ENCODE data around the gene GLDC.

GLDC gene

GRCh38 chr9:6576987-6577386 is 68.5 kb downstream of the GLDC start:
- Histone ChIP-seq H3K4me3 (ENCODE audit: low read depth in 1 of 2, low read length in 2 of 2) (no peak overlapping the region), H3K27ac (ENCODE audit: low read depth, low read length) (no peak overlapping the region), H3K9ac (ENCODE audit: low read depth in 1 of 2, low read length in 2 of 2) (no peak overlapping the region), H3K4me1 (ENCODE audit: control insufficient read depth in 1 of 2, insufficient read depth in 2 of 2, low read length in 2 of 2) (no peaks in the 10 kb centered on the region), H3K9me3 (ENCODE audit: control insufficient read depth in 1 of 2, low read length in 2 of 2) (no peaks in the 10 kb centered on the region), H3K36me3 (ENCODE audit: control insufficient read depth in 1 of 2, insufficient read depth in 2 of 2, low read length in 2 of 2) (no peaks in the 10 kb centered on the region), H3K27me3 (ENCODE audit: control insufficient read depth in 1 of 2, insufficient read depth in 2 of 2, low read length in 2 of 2) (no peaks in the 10 kb centered on the region)

- Histone ChIP-seq H3K4me1 (ENCODE audit: control insufficient read depth in 1 of 2, insufficient read depth in 2 of 2, low read length in 2 of 2) (no peaks in the 10 kb centered on the region), H3K9ac (ENCODE audit: low read depth in 1 of 2, low read length in 2 of 2) (no peak overlapping the region), H3K4me3 (ENCODE audit: low read depth in 1 of 2, low read length in 2 of 2) (no peak overlapping the region), H3K36me3 (ENCODE audit: control insufficient read depth in 1 of 2, insufficient read depth in 2 of 2, low read length in 2 of 2) (no peaks in the 10 kb centered on the region), H3K27ac (ENCODE audit: low read depth, low read length) (no peak overlapping the region), H3K27me3 (ENCODE audit: control insufficient read depth in 1 of 2, insufficient read depth in 2 of 2, low read length in 2 of 2) (no peaks in the 10 kb centered on the region), H3K9me3 (ENCODE audit: control insufficient read depth in 1 of 2, low read length in 2 of 2) (no peaks in the 10 kb centered on the region)
Measured at GRCh38 chr9:6575324-6576034, 70.0 kb downstream of the GLDC start.

GRCh38 chr9:6567140-6567591 is 78.4 kb downstream of the GLDC start:
- no peaks in the 10 kb centered on the region for H3K4me1 ChIP-seq (ENCODE audit: control insufficient read depth in 1 of 2, insufficient read depth in 2 of 2, low read length in 2 of 2)
- H3K36me3 ChIP-seq (ENCODE audit: control insufficient read depth in 1 of 2, insufficient read depth in 2 of 2, low read length in 2 of 2) = no peaks in the 10 kb centered on the region
- no peak overlapping the region for H3K27ac ChIP-seq (ENCODE audit: low read depth, low read length)
- no peak overlapping the region for H3K4me3 ChIP-seq (ENCODE audit: low read depth in 1 of 2, low read length in 2 of 2)
- no peak overlapping the region for H3K9ac ChIP-seq (ENCODE audit: low read depth in 1 of 2, low read length in 2 of 2)
- no peaks in the 10 kb centered on the region for H3K9me3 ChIP-seq (ENCODE audit: control insufficient read depth in 1 of 2, low read length in 2 of 2)
- H3K27me3 ChIP-seq (ENCODE audit: control insufficient read depth in 1 of 2, insufficient read depth in 2 of 2, low read length in 2 of 2) = no peaks in the 10 kb centered on the region

GRCh38 chr9:6566409-6567139 is 79.0 kb downstream of the GLDC start:
- Histone ChIP-seq H3K36me3 (ENCODE audit: control insufficient read depth in 1 of 2, insufficient read depth in 2 of 2, low read length in 2 of 2) (no peaks in the 10 kb centered on the region), H3K9me3 (ENCODE audit: control insufficient read depth in 1 of 2, low read length in 2 of 2) (no peaks in the 10 kb centered on the region), H3K9ac (ENCODE audit: low read depth in 1 of 2, low read length in 2 of 2) (no peak overlapping the region), H3K27ac (ENCODE audit: low read depth, low read length) (no peak overlapping the region), H3K4me1 (ENCODE audit: control insufficient read depth in 1 of 2, insufficient read depth in 2 of 2, low read length in 2 of 2) (no peaks in the 10 kb centered on the region), H3K4me3 (ENCODE audit: low read depth in 1 of 2, low read length in 2 of 2) (no peak overlapping the region), H3K27me3 (ENCODE audit: control insufficient read depth in 1 of 2, insufficient read depth in 2 of 2, low read length in 2 of 2) (no peaks in the 10 kb centered on the region)

GRCh38 chr9:6565312-6565711 is 80.2 kb downstream of the GLDC start:
- no peak overlapping the region for H3K9ac ChIP-seq (ENCODE audit: low read depth in 1 of 2, low read length in 2 of 2)
- H3K36me3 ChIP-seq (ENCODE audit: control insufficient read depth in 1 of 2, insufficient read depth in 2 of 2, low read length in 2 of 2) = no peaks in the 10 kb centered on the region
- H3K27ac ChIP-seq (ENCODE audit: low read depth, low read length) = no peak overlapping the region
- H3K27me3 ChIP-seq (ENCODE audit: control insufficient read depth in 1 of 2, insufficient read depth in 2 of 2, low read length in 2 of 2) = no peaks in the 10 kb centered on the region
- H3K4me3 ChIP-seq (ENCODE audit: low read depth in 1 of 2, low read length in 2 of 2) = no peak overlapping the region
- no peaks in the 10 kb centered on the region for H3K4me1 ChIP-seq (ENCODE audit: control insufficient read depth in 1 of 2, insufficient read depth in 2 of 2, low read length in 2 of 2)
- H3K9me3 ChIP-seq (ENCODE audit: control insufficient read depth in 1 of 2, low read length in 2 of 2) = no peaks in the 10 kb centered on the region

GRCh38 chr9:6564868-6565267 is 80.7 kb downstream of the GLDC start:
- no peak overlapping the region for H3K4me3 ChIP-seq (ENCODE audit: low read depth in 1 of 2, low read length in 2 of 2)
- no peaks in the 10 kb centered on the region for H3K4me1 ChIP-seq (ENCODE audit: control insufficient read depth in 1 of 2, insufficient read depth in 2 of 2, low read length in 2 of 2)
- no peaks in the 10 kb centered on the region for H3K36me3 ChIP-seq (ENCODE audit: control insufficient read depth in 1 of 2, insufficient read depth in 2 of 2, low read length in 2 of 2)
- no peaks in the 10 kb centered on the region for H3K27me3 ChIP-seq (ENCODE audit: control insufficient read depth in 1 of 2, insufficient read depth in 2 of 2, low read length in 2 of 2)
- H3K9me3 ChIP-seq (ENCODE audit: control insufficient read depth in 1 of 2, low read length in 2 of 2) = no peaks in the 10 kb centered on the region
- no peak overlapping the region for H3K9ac ChIP-seq (ENCODE audit: low read depth in 1 of 2, low read length in 2 of 2)
- H3K27ac ChIP-seq (ENCODE audit: low read depth, low read length) = no peak overlapping the region

GRCh38 chr9:6564360-6564759 is 81.2 kb downstream of the GLDC start:
- H3K27me3 ChIP-seq (ENCODE audit: control insufficient read depth in 1 of 2, insufficient read depth in 2 of 2, low read length in 2 of 2) = no peaks in the 10 kb centered on the region
- H3K27ac ChIP-seq (ENCODE audit: low read depth, low read length) = no peak overlapping the region
- H3K36me3 ChIP-seq (ENCODE audit: control insufficient read depth in 1 of 2, insufficient read depth in 2 of 2, low read length in 2 of 2) = no peaks in the 10 kb centered on the region
- no peak overlapping the region for H3K4me3 ChIP-seq (ENCODE audit: low read depth in 1 of 2, low read length in 2 of 2)
- no peaks in the 10 kb centered on the region for H3K4me1 ChIP-seq (ENCODE audit: control insufficient read depth in 1 of 2, insufficient read depth in 2 of 2, low read length in 2 of 2)
- no peaks in the 10 kb centered on the region for H3K9me3 ChIP-seq (ENCODE audit: control insufficient read depth in 1 of 2, low read length in 2 of 2)
- H3K9ac ChIP-seq (ENCODE audit: low read depth in 1 of 2, low read length in 2 of 2) = no peak overlapping the region

GRCh38 chr9:6562871-6563430 is 82.6 kb downstream of the GLDC start:
- Histone ChIP-seq H3K4me1 (ENCODE audit: control insufficient read depth in 1 of 2, insufficient read depth in 2 of 2, low read length in 2 of 2) (no peaks in the 10 kb centered on the region), H3K27ac (ENCODE audit: low read depth, low read length) (no peak overlapping the region), H3K4me3 (ENCODE audit: low read depth in 1 of 2, low read length in 2 of 2) (no peak overlapping the region), H3K9me3 (ENCODE audit: control insufficient read depth in 1 of 2, low read length in 2 of 2) (no peaks in the 10 kb centered on the region), H3K36me3 (ENCODE audit: control insufficient read depth in 1 of 2, insufficient read depth in 2 of 2, low read length in 2 of 2) (no peaks in the 10 kb centered on the region), H3K27me3 (ENCODE audit: control insufficient read depth in 1 of 2, insufficient read depth in 2 of 2, low read length in 2 of 2) (no peaks in the 10 kb centered on the region), H3K9ac (ENCODE audit: low read depth in 1 of 2, low read length in 2 of 2) (no peak overlapping the region)

GRCh38 chr9:6562201-6562600 is 83.3 kb downstream of the GLDC start:
- no peak overlapping the region for H3K9ac ChIP-seq (ENCODE audit: low read depth in 1 of 2, low read length in 2 of 2)
- no peaks in the 10 kb centered on the region for H3K9me3 ChIP-seq (ENCODE audit: control insufficient read depth in 1 of 2, low read length in 2 of 2)
- no peaks in the 10 kb centered on the region for H3K27me3 ChIP-seq (ENCODE audit: control insufficient read depth in 1 of 2, insufficient read depth in 2 of 2, low read length in 2 of 2)
- H3K27ac ChIP-seq (ENCODE audit: low read depth, low read length) = no peak overlapping the region
- H3K4me1 ChIP-seq (ENCODE audit: control insufficient read depth in 1 of 2, insufficient read depth in 2 of 2, low read length in 2 of 2) = no peaks in the 10 kb centered on the region
- H3K4me3 ChIP-seq (ENCODE audit: low read depth in 1 of 2, low read length in 2 of 2) = no peak overlapping the region
- H3K36me3 ChIP-seq (ENCODE audit: control insufficient read depth in 1 of 2, insufficient read depth in 2 of 2, low read length in 2 of 2) = no peaks in the 10 kb centered on the region

- Histone ChIP-seq H3K4me1 (ENCODE audit: control insufficient read depth in 1 of 2, insufficient read depth in 2 of 2, low read length in 2 of 2) (no peaks in the 10 kb centered on the region), H3K36me3 (ENCODE audit: control insufficient read depth in 1 of 2, insufficient read depth in 2 of 2, low read length in 2 of 2) (no peaks in the 10 kb centered on the region), H3K27me3 (ENCODE audit: control insufficient read depth in 1 of 2, insufficient read depth in 2 of 2, low read length in 2 of 2) (no peaks in the 10 kb centered on the region), H3K9me3 (ENCODE audit: control insufficient read depth in 1 of 2, low read length in 2 of 2) (no peaks in the 10 kb centered on the region), H3K4me3 (ENCODE audit: low read depth in 1 of 2, low read length in 2 of 2) (no peak overlapping the region), H3K9ac (ENCODE audit: low read depth in 1 of 2, low read length in 2 of 2) (no peak overlapping the region), H3K27ac (ENCODE audit: low read depth, low read length) (no peak overlapping the region)
Measured at GRCh38 chr9:6557883-6558616, 87.5 kb downstream of the GLDC start.
